Measurements from ENCODE around the gene HOXC9.

HOXC9 gene

GRCh38 chr12:54015018-54015931 is 15.3 kb downstream of the HOXC9 start:
- no peak for DNase-seq

- DNase-seq, result no peak
These were observed 16.1 kb downstream of the HOXC9 start for GRCh38 chr12:54016051-54016450.

GRCh38 chr12:54016478-54016964 is 16.6 kb downstream of the HOXC9 start:
- DNase-seq, result peak; percentile 49

- peak; percentile 65 for DNase-seq
These were observed 17.2 kb downstream of the HOXC9 start for GRCh38 chr12:54017027-54017788.

- peak; percentile 92 for DNase-seq
These were observed 18.0 kb downstream of the HOXC9 start for GRCh38 chr12:54017878-54018467.

GRCh38 chr12:54018468-54018984 is 18.6 kb downstream of the HOXC9 start:
- peak; percentile 57 for DNase-seq

- DNase-seq, result no peak
These were observed 19.3 kb downstream of the HOXC9 start for GRCh38 chr12:54019091-54019811.

GRCh38 chr12:54019924-54020590 is 20.1 kb downstream of the HOXC9 start:
- DNase-seq, result no peak

GRCh38 chr12:54020591-54021405 is 20.8 kb downstream of the HOXC9 start:
- DNase-seq, result no peak

- no peak for DNase-seq
These were observed 21.6 kb downstream of the HOXC9 start for GRCh38 chr12:54021432-54022013.

- no peak for DNase-seq
These were observed 23.3 kb downstream of the HOXC9 start for GRCh38 chr12:54022960-54023884.

GRCh38 chr12:54024127-54024526 is 24.2 kb downstream of the HOXC9 start:
- DNase-seq, result no peak

GRCh38 chr12:54024581-54025305 is 24.8 kb downstream of the HOXC9 start:
- no peak for DNase-seq

GRCh38 chr12:54025499-54026405 is 25.8 kb downstream of the HOXC9 start:
- DNase-seq, result no peak

GRCh38 chr12:54026640-54027441 is 26.9 kb downstream of the HOXC9 start:
- DNase-seq, result no peak

- no peak for DNase-seq
These were observed 27.5 kb downstream of the HOXC9 start for GRCh38 chr12:54027442-54027786.

All from NCI-H1694 (cell line).